ENCODE measurements around the gene GRAP.
"Not testable (repeated sequence)": the region's sequence is repeated elsewhere in the genome, so short reads cannot be mapped to it uniquely, and the experiment has no call there.

GRCh38 chr17:19030771-19031449 lies 15.8 kb downstream of the GRAP start:
- TF ChIP-seq CTCF (IDR thresholded peaks at IDR 0.05; ENCODE audit: low read length); EZH2 (IDR thresholded peaks at IDR 0.05; ENCODE audit: borderline replicate concordance, low read length): not testable (repeated sequence)

Measured in OCI-LY1 (cell line).